ENCODE data around the gene PCID2.

The PCID2 gene

GRCh38 chr13:113220141-113220598 is 11.7 kb upstream of the PCID2 start:
- 0 out of 2 replicates have a peak, but pooled peaks cover 1% of the 10 kb centered on the region for H3K4me1 ChIP-seq (ENCODE audit: control insufficient read depth, low read length)
- no peaks in the 10 kb centered on the region for H3K9me2 ChIP-seq (replicated peaks; ENCODE audit: control insufficient read depth, low read length)
- peaks cover 96% of the 10 kb centered on the region for H3K79me2 ChIP-seq (ENCODE audit: control insufficient read depth, low read length)
- no peaks in the 10 kb centered on the region for H3K9me3 ChIP-seq (ENCODE audit: control insufficient read depth, insufficient read depth, low read length)
- TF ChIP-seq CTCF (IDR thresholded peaks at IDR 0.05; ENCODE audit: low read depth, low read length, poor library complexity, severe bottlenecking) (no peak), EZH2phosphoT487 (IDR thresholded peaks at IDR 0.05; ENCODE audit: borderline replicate concordance, low read length) (no peak)
- no peak overlapping the region for H3K4me3 ChIP-seq (ENCODE audit: low read length)
- no peak overlapping the region for H3K27ac ChIP-seq (ENCODE audit: low read depth, low read length)
- peaks cover 27% of the 10 kb centered on the region for H4K20me1 ChIP-seq (ENCODE audit: control insufficient read depth, insufficient read depth, low read depth, low read length)
- no peaks in the 10 kb centered on the region; the same call in 1 of the 2 replicates for H3F3A ChIP-seq (ENCODE audit: control insufficient read depth, insufficient read depth)
- peaks cover 59% of the 10 kb centered on the region for H3K36me3 ChIP-seq (ENCODE audit: control insufficient read depth, low read length)
- H3K4me2 ChIP-seq (ENCODE audit: low read length), result no peak overlapping the region
- no peaks in the 10 kb centered on the region for H3K27me3 ChIP-seq (ENCODE audit: control insufficient read depth, low read length)

GRCh38 chr13:113219256-113219940 is 10.9 kb upstream of the PCID2 start:
- 0 out of 2 replicates have a peak, but pooled peaks cover 5% of the 10 kb centered on the region for H3K4me1 ChIP-seq (ENCODE audit: control insufficient read depth, low read length)
- peaks cover 35% of the 10 kb centered on the region for H4K20me1 ChIP-seq (ENCODE audit: control insufficient read depth, insufficient read depth, low read depth, low read length)
- H3K9me2 ChIP-seq (replicated peaks; ENCODE audit: control insufficient read depth, low read length), result no peaks in the 10 kb centered on the region
- peaks cover 57% of the 10 kb centered on the region for H3K36me3 ChIP-seq (ENCODE audit: control insufficient read depth, low read length)
- H3K9me3 ChIP-seq (ENCODE audit: control insufficient read depth, insufficient read depth, low read length), result no peaks in the 10 kb centered on the region
- H3K4me2 ChIP-seq (ENCODE audit: low read length), result no peak overlapping the region
- peaks cover 96% of the 10 kb centered on the region for H3K79me2 ChIP-seq (ENCODE audit: control insufficient read depth, low read length)
- no peak overlapping the region for H3K4me3 ChIP-seq (ENCODE audit: low read length)
- H3K27ac ChIP-seq (ENCODE audit: low read depth, low read length), result no peak overlapping the region
- no peaks in the 10 kb centered on the region for H3K27me3 ChIP-seq (ENCODE audit: control insufficient read depth, low read length)
- TF ChIP-seq CTCF (IDR thresholded peaks at IDR 0.05; ENCODE audit: low read depth, low read length, poor library complexity, severe bottlenecking), result no peak
- no peak for TF ChIP-seq EZH2phosphoT487 (IDR thresholded peaks at IDR 0.05; ENCODE audit: borderline replicate concordance, low read length)
- H3F3A ChIP-seq (ENCODE audit: control insufficient read depth, insufficient read depth), result no peaks in the 10 kb centered on the region; the same call in 1 of the 2 replicates

GRCh38 chr13:113218586-113218985 is 10.1 kb upstream of the PCID2 start:
- TF ChIP-seq CTCF (IDR thresholded peaks at IDR 0.05; ENCODE audit: low read depth, low read length, poor library complexity, severe bottlenecking) (no peak), EZH2phosphoT487 (IDR thresholded peaks at IDR 0.05; ENCODE audit: borderline replicate concordance, low read length) (no peak)
- Histone ChIP-seq H3K9me3 (ENCODE audit: control insufficient read depth, insufficient read depth, low read length) (no peaks in the 10 kb centered on the region), H3K4me1 (ENCODE audit: control insufficient read depth, low read length) (0 out of 2 replicates have a peak, but pooled peaks cover 5% of the 10 kb centered on the region), H4K20me1 (ENCODE audit: control insufficient read depth, insufficient read depth, low read depth, low read length) (peaks cover 41% of the 10 kb centered on the region), H3K4me3 (ENCODE audit: low read length) (no peak overlapping the region), H3F3A (ENCODE audit: control insufficient read depth, insufficient read depth) (no peaks in the 10 kb centered on the region; the same call in 1 of the 2 replicates), H3K9me2 (replicated peaks; ENCODE audit: control insufficient read depth, low read length) (no peaks in the 10 kb centered on the region), H3K27ac (ENCODE audit: low read depth, low read length) (no peak overlapping the region), H3K36me3 (ENCODE audit: control insufficient read depth, low read length) (peaks cover 60% of the 10 kb centered on the region), H3K79me2 (ENCODE audit: control insufficient read depth, low read length) (peaks cover 100% of the 10 kb centered on the region), H3K27me3 (ENCODE audit: control insufficient read depth, low read length) (no peaks in the 10 kb centered on the region), H3K4me2 (ENCODE audit: low read length) (no peak overlapping the region)

Data from DOHH2 (cell line).